IMR-90 (cell line): ENCODE data around the gene ILK. TPM values are rescaled to one million over a fixed set of nuclear protein-coding genes. Genes with fewer than 3 reads are reported as not detected.

Experiments used
- ATAC-seq: fragments of 200-7000 bp; cut with Tn5 transposase; 2 replicates; pipeline ENCODE4 v1.9.1; 2020; ENCODE audit warnings: low read depth, mild to moderate bottlenecking, moderate library complexity
- BruUV-seq: library from RNA; stranded (reverse); fragments of 400-500 nt; replicated peaks from 2 replicates; lab custom pipeline; 2021; lab: Mats Ljungman, UMichigan
- CTCF ChIA-PET: fragments of 300-600 bp; formaldehyde crosslinking; extraction: SDS; loops from one replicate; lab custom pipeline; 2021; ENCODE audit warnings: antibody characterized with exemption; lab: Yijun Ruan, JAX
- POLR2A ChIA-PET: fragments of 300-600 bp; sonication (Branson Sonifier 250); formaldehyde crosslinking; loops from one replicate; lab custom pipeline; 2022; ENCODE audit warnings: antibody characterized with exemption; ENCODE audit not compliant: unreplicated experiment; lab: Charles Lee
- DNase-seq: peaks from one replicate; pipeline ENCODE4 v3.0.0; 2013
- H2AFZ ChIP-seq: replicated peaks from 2 replicates; pipeline ENCODE3; 2013; ENCODE audit warnings: low read length, mild to moderate bottlenecking; ENCODE audit not compliant: poor library complexity
- H2AK5ac ChIP-seq: 2 replicates; pipeline ENCODE4 v1.6.1; 2013; ENCODE audit warnings: low read depth, low read length, inconsistent platforms
- H2AK9ac ChIP-seq: replicated peaks from 2 replicates; pipeline ENCODE3; 2013; ENCODE audit warnings: mild to moderate bottlenecking, low read depth, low read length, moderate library complexity; ENCODE audit not compliant: poor library complexity
- H2BK120ac ChIP-seq: 2 replicates; pipeline ENCODE4 v1.6.1; 2013; ENCODE audit warnings: low read depth, low read length, inconsistent platforms
- H2BK15ac ChIP-seq: 3 replicates; pipeline ENCODE4 v1.6.1; 2013; ENCODE audit warnings: low read depth, low read length, inconsistent platforms
- H2BK20ac ChIP-seq: 2 replicates; pipeline ENCODE4 v1.6.1; 2013; ENCODE audit warnings: low read depth, mild to moderate bottlenecking, inconsistent platforms, low read length, moderate library complexity
- H2BK5ac ChIP-seq: 2 replicates; pipeline ENCODE4 v1.6.1; 2013; ENCODE audit warnings: mild to moderate bottlenecking, low read depth, low read length, inconsistent platforms; ENCODE audit not compliant: poor library complexity, severe bottlenecking
- H3K14ac ChIP-seq: replicated peaks from 2 replicates; pipeline ENCODE4 v1.6.1; 2013; ENCODE audit warnings: low read depth, low read length, inconsistent platforms
- H3K18ac ChIP-seq: 2 replicates; pipeline ENCODE4 v1.6.1; 2013; ENCODE audit warnings: low read depth, low read length, control low read depth
- H3K23ac ChIP-seq: 2 replicates; pipeline ENCODE4 v1.6.1; 2013; ENCODE audit warnings: low read depth, low read length, inconsistent platforms
- H3K27ac ChIP-seq: 2 replicates; pipeline ENCODE4 v1.5.1; 2013; ENCODE audit warnings: mild to moderate bottlenecking, control low read depth, low read length; ENCODE audit not compliant: insufficient read depth
- H3K27me3 ChIP-seq: 2 replicates; pipeline ENCODE4 v1.6.1; 2013; ENCODE audit warnings: low read length; ENCODE audit not compliant: control insufficient read depth, insufficient read depth
- H3K36me3 ChIP-seq: 2 replicates; pipeline ENCODE4 v1.6.1; 2013; ENCODE audit warnings: low read length, mixed read lengths; ENCODE audit not compliant: control insufficient read depth, insufficient read depth
- H3K4ac ChIP-seq: 2 replicates; pipeline ENCODE4 v1.6.1; 2013; ENCODE audit warnings: low read depth, low read length, inconsistent platforms
- H3K4me1 ChIP-seq: 2 replicates; pipeline ENCODE4 v1.6.1; 2013; ENCODE audit warnings: low read length, mixed read lengths; ENCODE audit not compliant: control insufficient read depth, insufficient read depth
- H3K4me2 ChIP-seq: 2 replicates; pipeline ENCODE4 v1.6.1; 2013; ENCODE audit warnings: low read depth, mild to moderate bottlenecking, control low read depth, low read length, moderate library complexity
- H3K4me3 ChIP-seq: 2 replicates; pipeline ENCODE4 v1.5.1; 2013; ENCODE audit warnings: low read depth, mild to moderate bottlenecking, control low read depth, low read length, moderate library complexity; ENCODE audit not compliant: insufficient read depth
- H3K56ac ChIP-seq: 2 replicates; pipeline ENCODE4 v1.6.1; 2013; ENCODE audit warnings: low read length, inconsistent platforms; ENCODE audit not compliant: insufficient read depth; ENCODE audit errors: extremely low read depth
- H3K79me1 ChIP-seq, 2 experiments: 2 replicates each; pipeline ENCODE4 v1.6.1; 2013; ENCODE audit warnings: low read length in 2 of 2, inconsistent platforms in 1 of 2, low read depth in 1 of 2
- H3K9ac ChIP-seq: 2 replicates; pipeline ENCODE4 v1.6.1; 2013; ENCODE audit warnings: low read depth, low read length, control low read depth
- H3K9me1 ChIP-seq: 2 replicates; pipeline ENCODE4 v1.6.1; 2013; ENCODE audit warnings: low read length, inconsistent platforms; ENCODE audit not compliant: insufficient read depth
- H3K9me3 ChIP-seq: 2 replicates; pipeline ENCODE4 v1.6.1; 2013; ENCODE audit warnings: low read length; ENCODE audit not compliant: control insufficient read depth, insufficient read depth
- H4K20me1 ChIP-seq: 2 replicates; pipeline ENCODE4 v1.6.1; 2013; ENCODE audit warnings: low read length, inconsistent platforms; ENCODE audit not compliant: insufficient read depth
- H4K5ac ChIP-seq: 2 replicates; pipeline ENCODE4 v1.6.1; 2013; ENCODE audit warnings: mild to moderate bottlenecking, low read depth, low read length, control low read depth
- H4K8ac ChIP-seq, 2 experiments: 2 replicates each; pipeline ENCODE4 v1.6.1; 2013; ENCODE audit warnings: low read depth in 2 of 2, low read length in 2 of 2, control low read depth in 1 of 2, inconsistent platforms in 1 of 2
- H4K91ac ChIP-seq: 2 replicates; pipeline ENCODE4 v1.6.1; 2013; ENCODE audit warnings: low read depth, low read length, inconsistent platforms; ENCODE audit not compliant: insufficient read depth
- BHLHE40 ChIP-seq: fragments of 150-350 bp; IDR thresholded peaks from 2 replicates; pipeline ENCODE4 v1.6.1; 2016; ENCODE audit warnings: mild to moderate bottlenecking, low read depth, low read length
- CEBPB ChIP-seq: IDR thresholded peaks from 2 replicates; pipeline ENCODE4 v1.6.1; 2012; ENCODE audit warnings: low read depth, low read length, improper control_type of control experiment
- CHD1 ChIP-seq: IDR thresholded peaks from 2 replicates; pipeline ENCODE4 v1.6.1; 2012; ENCODE audit warnings: low read depth, low read length, improper control_type of control experiment
- FOS ChIP-seq: fragments of 150-350 bp; IDR thresholded peaks from 2 replicates; pipeline ENCODE4 v1.6.1; 2016; ENCODE audit warnings: low read depth, low read length
- MAFK ChIP-seq: IDR thresholded peaks from 2 replicates; pipeline ENCODE4 v1.6.1; 2012; ENCODE audit warnings: low read depth, low read length, improper control_type of control experiment
- MAZ ChIP-seq: IDR thresholded peaks from 2 replicates; pipeline ENCODE4 v1.6.1; 2012; ENCODE audit warnings: low read depth, mild to moderate bottlenecking, low read length, improper control_type of control experiment, moderate library complexity, borderline replicate concordance
- NFE2L2 ChIP-seq: fragments of 150-350 bp; IDR thresholded peaks from 2 replicates; pipeline ENCODE4 v1.6.1; 2016; ENCODE audit warnings: low read depth, mild to moderate bottlenecking, low read length
- POLR2A ChIP-seq: IDR thresholded peaks from 2 replicates; pipeline ENCODE4 v1.6.1; 2012; ENCODE audit warnings: mild to moderate bottlenecking, low read depth, low read length
- RCOR1 ChIP-seq: IDR thresholded peaks from 2 replicates; pipeline ENCODE4 v1.6.1; 2012; ENCODE audit warnings: mild to moderate bottlenecking, low read length, improper control_type of control experiment; ENCODE audit not compliant: insufficient replicate concordance
- RFX5 ChIP-seq: IDR thresholded peaks from 2 replicates; pipeline ENCODE4 v1.8.0; 2012; ENCODE audit warnings: low read depth, mild to moderate bottlenecking, low read length, moderate library complexity
- SMC3 ChIP-seq: fragments of 150-350 bp; IDR thresholded peaks from 2 replicates; pipeline ENCODE4 v1.6.1; 2016; ENCODE audit warnings: low read depth, mild to moderate bottlenecking, antibody characterized with exemption, low read length, moderate library complexity
- WGBS, 2 experiments: methylation state at CpG; one replicate each; pipeline versions ENCODE4 v1.1.5 to v1.1.7; 2013; ENCODE audit warnings: missing lambda C conversion rate in 2 of 2; ENCODE audit not compliant: insufficient read length in 1 of 2; ENCODE audit errors: extremely low coverage in 2 of 2; 5-methylcytosine and 5-hydroxymethylcytosine counted together
- dilution Hi-C: fragments of 300-500 bp; cut with HindIII; formaldehyde crosslinking; loops from one replicate; pipeline ENCODE4 v1.14.3; 2018; ENCODE audit warnings: low sequenced_read_pairs; ENCODE audit not compliant: unreplicated experiment
- in situ Hi-C: fragments of 300-500 bp; cut with MboI; formaldehyde crosslinking; loops from 3 replicates; pipeline ENCODE4 v1.14.3; 2019; ENCODE audit warnings: low sequenced_read_pairs, inconsistent platforms, mixed read lengths
- intact Hi-C: fragments of 100-400 bp; cut with micrococcal nuclease; formaldehyde crosslinking; loops from 2 replicates; pipeline ENCODE4 v1.10.0; 2022
- polyA plus RNA-seq, 3 experiments: library from polyadenylated mRNA; depleted of rRNA; stranded (reverse); fragments of >200 nt; gene quantifications; 2 replicates each; pipeline ENCODE4 v1.2.3, GENCODE V29; 2012; ENCODE audit warnings: low replicate concordance in 1 of 3
- total RNA-seq: library from RNA; depleted of rRNA; stranded (reverse); fragments of >200 nt; gene quantifications from 2 replicates; pipeline ENCODE4 v1.2.3, GENCODE V29; 2012
- TF ChIP-seq, protein P1 (sequence below): fragments of 150-350 bp; IDR thresholded peaks from 2 replicates; pipeline ENCODE4 v1.6.1; 2016; ENCODE audit warnings: low read depth, mild to moderate bottlenecking, low read length, moderate library complexity, borderline replicate concordance
- TF ChIP-seq, protein P2 (sequence below): conservative IDR thresholded peaks from 2 replicates; pipeline ENCODE4 v1.5.1; 2012; ENCODE audit warnings: mild to moderate bottlenecking, low read depth, low read length, improper control_type of control experiment
- TF ChIP-seq, protein P3 (sequence below): fragments of 150-350 bp; IDR thresholded peaks from 2 replicates; pipeline ENCODE4 v1.6.1; 2017; ENCODE audit warnings: mild to moderate bottlenecking, antibody characterized with exemption, low read length, low read depth

The ILK gene
- total and polyA plus RNA-seq, 2 of the 4 experiments (the other 2 are of a cell fraction): 339 to 389 TPM

DNA sequence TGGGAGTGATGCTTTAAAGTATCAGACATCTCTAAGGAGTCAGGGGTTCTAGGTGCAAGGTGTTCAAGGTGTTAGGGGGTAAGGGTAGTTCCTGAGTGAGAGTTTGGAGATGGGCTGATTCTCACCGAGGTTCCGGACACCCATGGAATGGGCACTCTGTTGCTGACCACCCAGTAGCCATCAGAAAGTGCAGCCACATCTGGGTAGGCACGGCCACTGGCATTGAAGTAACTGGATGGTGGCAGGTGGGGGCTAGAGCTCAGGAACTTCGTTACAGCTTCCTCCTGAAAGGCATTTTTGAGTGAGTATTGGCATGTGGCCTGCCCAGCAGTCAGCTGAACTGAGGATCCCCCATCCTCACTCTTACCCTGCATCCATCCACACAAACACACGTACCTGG, 11.5 kb downstream of the ILK start:
- Histone ChIP-seq H3K36me3 (peaks cover 39% of the 10 kb centered on the region), H3K9me3 (no peaks in the 10 kb centered on the region), H2BK15ac (no peak overlapping the region), H4K91ac (no peak overlapping the region), H3K4me1 (peaks cover 16% of the 10 kb centered on the region), H2AK5ac (no peak overlapping the region), H3K14ac (no peak overlapping the region), H3K79me1 (peaks cover 16 to 74% of the 10 kb centered on the region in 2 experiments), H3K56ac (no peak overlapping the region), H3K18ac (no peak overlapping the region), H3K9ac (no peak overlapping the region), H4K5ac (no peak overlapping the region), H2BK120ac (no peak overlapping the region), H3K4me2 (no peak overlapping the region), H3K4me3 (no peak overlapping the region), H2AK9ac (peak overlapping the region; percentile 20), H3K27ac (no peak overlapping the region), H3K27me3 (no peaks in the 10 kb centered on the region), H3K23ac (no peak overlapping the region), H2BK20ac (no peak overlapping the region), H4K8ac (no peak overlapping the region), H2BK5ac (no peak overlapping the region), H3K4ac (no peak overlapping the region), H2AFZ (no peak overlapping the region), H3K9me1 (peaks cover 20% of the 10 kb centered on the region), H4K20me1 (peaks cover 12% of the 10 kb centered on the region)
- dilution Hi-C loops (no loop called here), intact Hi-C loops (loop anchor here (5.0 kb wide), 1 partner anchor 142 kb away; no protein-coding TSS in a partner anchor), in situ Hi-C loops (loop anchor here (5.0 kb wide), 1 partner anchor 67 kb away; the partner anchor contains the start of gene MRPL17)
- DNase-seq: no peak
- ChIA-PET POLR2A (no interaction called here), CTCF (no interaction called here)
- BruUV-seq: no TSS peak
- ATAC-seq: no peak
- WGBS, 2 experiments: 100% methylated on average over 3 of the region's 5 CpGs; no CpG with 5 or more reads in 1 of the 2 experiments
- TF ChIP-seq RCOR1 (no peak), MAFK (no peak), NFE2L2 (no peak), CEBPB (no peak), CHD1 (no peak), SMC3 (no peak), FOS (no peak), MAZ (no peak), RFX5 (no peak), POLR2A (no peak), BHLHE40 (no peak)
- TF ChIP-seq, protein P1, sequence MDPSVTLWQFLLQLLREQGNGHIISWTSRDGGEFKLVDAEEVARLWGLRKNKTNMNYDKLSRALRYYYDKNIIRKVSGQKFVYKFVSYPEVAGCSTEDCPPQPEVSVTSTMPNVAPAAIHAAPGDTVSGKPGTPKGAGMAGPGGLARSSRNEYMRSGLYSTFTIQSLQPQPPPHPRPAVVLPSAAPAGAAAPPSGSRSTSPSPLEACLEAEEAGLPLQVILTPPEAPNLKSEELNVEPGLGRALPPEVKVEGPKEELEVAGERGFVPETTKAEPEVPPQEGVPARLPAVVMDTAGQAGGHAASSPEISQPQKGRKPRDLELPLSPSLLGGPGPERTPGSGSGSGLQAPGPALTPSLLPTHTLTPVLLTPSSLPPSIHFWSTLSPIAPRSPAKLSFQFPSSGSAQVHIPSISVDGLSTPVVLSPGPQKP: no peak
- TF ChIP-seq, protein P2, sequence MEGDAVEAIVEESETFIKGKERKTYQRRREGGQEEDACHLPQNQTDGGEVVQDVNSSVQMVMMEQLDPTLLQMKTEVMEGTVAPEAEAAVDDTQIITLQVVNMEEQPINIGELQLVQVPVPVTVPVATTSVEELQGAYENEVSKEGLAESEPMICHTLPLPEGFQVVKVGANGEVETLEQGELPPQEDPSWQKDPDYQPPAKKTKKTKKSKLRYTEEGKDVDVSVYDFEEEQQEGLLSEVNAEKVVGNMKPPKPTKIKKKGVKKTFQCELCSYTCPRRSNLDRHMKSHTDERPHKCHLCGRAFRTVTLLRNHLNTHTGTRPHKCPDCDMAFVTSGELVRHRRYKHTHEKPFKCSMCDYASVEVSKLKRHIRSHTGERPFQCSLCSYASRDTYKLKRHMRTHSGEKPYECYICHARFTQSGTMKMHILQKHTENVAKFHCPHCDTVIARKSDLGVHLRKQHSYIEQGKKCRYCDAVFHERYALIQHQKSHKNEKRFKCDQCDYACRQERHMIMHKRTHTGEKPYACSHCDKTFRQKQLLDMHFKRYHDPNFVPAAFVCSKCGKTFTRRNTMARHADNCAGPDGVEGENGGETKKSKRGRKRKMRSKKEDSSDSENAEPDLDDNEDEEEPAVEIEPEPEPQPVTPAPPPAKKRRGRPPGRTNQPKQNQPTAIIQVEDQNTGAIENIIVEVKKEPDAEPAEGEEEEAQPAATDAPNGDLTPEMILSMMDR: no peak
- TF ChIP-seq, protein P3, sequence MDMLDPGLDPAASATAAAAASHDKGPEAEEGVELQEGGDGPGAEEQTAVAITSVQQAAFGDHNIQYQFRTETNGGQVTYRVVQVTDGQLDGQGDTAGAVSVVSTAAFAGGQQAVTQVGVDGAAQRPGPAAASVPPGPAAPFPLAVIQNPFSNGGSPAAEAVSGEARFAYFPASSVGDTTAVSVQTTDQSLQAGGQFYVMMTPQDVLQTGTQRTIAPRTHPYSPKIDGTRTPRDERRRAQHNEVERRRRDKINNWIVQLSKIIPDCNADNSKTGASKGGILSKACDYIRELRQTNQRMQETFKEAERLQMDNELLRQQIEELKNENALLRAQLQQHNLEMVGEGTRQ: no peak
